EH (cell line): ENCODE data around the gene CEMIP.

ENCODE experiments used
- DNase-seq: peaks from one replicate; pipeline ENCODE4 v3.0.0-alpha.2; 2015; ENCODE audit warnings: low read depth

CEMIP gene, protein sequence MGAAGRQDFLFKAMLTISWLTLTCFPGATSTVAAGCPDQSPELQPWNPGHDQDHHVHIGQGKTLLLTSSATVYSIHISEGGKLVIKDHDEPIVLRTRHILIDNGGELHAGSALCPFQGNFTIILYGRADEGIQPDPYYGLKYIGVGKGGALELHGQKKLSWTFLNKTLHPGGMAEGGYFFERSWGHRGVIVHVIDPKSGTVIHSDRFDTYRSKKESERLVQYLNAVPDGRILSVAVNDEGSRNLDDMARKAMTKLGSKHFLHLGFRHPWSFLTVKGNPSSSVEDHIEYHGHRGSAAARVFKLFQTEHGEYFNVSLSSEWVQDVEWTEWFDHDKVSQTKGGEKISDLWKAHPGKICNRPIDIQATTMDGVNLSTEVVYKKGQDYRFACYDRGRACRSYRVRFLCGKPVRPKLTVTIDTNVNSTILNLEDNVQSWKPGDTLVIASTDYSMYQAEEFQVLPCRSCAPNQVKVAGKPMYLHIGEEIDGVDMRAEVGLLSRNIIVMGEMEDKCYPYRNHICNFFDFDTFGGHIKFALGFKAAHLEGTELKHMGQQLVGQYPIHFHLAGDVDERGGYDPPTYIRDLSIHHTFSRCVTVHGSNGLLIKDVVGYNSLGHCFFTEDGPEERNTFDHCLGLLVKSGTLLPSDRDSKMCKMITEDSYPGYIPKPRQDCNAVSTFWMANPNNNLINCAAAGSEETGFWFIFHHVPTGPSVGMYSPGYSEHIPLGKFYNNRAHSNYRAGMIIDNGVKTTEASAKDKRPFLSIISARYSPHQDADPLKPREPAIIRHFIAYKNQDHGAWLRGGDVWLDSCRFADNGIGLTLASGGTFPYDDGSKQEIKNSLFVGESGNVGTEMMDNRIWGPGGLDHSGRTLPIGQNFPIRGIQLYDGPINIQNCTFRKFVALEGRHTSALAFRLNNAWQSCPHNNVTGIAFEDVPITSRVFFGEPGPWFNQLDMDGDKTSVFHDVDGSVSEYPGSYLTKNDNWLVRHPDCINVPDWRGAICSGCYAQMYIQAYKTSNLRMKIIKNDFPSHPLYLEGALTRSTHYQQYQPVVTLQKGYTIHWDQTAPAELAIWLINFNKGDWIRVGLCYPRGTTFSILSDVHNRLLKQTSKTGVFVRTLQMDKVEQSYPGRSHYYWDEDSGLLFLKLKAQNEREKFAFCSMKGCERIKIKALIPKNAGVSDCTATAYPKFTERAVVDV (N-terminal part only)

DNA sequence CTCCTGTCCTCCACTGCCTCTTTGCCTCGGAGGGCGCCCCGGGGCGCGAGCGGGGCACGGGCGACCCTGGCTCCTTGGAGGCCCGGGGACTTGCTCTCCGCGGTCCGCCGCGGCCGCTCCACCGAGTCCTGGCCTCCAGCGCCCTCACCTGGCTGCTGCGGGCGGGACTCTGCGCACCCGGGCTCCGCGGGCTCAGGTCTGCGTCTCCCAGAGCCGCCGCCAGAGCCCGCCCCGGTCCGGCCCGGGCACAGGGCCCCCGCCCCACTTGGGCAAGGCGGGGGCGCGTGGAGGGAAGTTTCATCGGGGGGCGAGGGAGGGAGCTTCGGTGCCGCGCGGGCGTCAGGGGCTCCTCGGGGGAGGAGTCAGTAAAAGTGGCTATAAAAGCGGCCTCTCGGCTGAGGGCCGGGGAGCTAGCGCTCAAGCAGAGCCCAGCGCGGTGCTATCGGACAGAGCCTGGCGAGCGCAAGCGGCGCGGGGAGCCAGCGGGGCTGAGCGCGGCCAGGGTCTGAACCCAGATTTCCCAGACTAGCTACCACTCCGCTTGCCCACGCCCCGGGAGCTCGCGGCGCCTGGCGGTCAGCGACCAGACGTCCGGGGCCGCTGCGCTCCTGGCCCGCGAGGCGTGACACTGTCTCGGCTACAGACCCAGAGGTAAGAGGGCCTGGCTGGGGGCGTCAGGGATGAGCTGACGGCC lies at the start of gene CEMIP:
Gene CEMIP, plus strand, starts transcription at position 407 of the 694 bp plus-strand sequence. CDS start 94,510 bp downstream, outside the sequence.
- peak; percentile 85 for DNase-seq

DNA sequence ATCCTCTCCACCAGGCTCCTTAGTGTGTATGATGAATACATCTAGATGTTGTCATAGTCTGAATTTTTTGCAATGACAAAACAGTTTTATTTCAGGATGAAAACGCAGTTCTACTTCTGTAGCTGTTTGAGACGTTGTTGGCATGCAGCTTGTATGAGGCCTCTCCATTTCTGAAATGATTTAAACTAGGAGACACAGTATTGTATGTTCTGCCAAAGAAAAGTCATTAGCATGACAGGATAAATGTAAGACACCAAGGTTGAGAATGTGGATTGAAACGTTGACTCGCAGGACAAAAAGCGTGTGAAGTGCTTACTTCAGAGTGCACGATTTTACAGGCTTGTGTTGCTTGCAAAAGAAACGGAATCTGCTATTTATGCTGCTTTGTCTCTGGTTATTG lies 48.8 kb upstream of the CEMIP start:
- DNase-seq = no peak

DNA sequence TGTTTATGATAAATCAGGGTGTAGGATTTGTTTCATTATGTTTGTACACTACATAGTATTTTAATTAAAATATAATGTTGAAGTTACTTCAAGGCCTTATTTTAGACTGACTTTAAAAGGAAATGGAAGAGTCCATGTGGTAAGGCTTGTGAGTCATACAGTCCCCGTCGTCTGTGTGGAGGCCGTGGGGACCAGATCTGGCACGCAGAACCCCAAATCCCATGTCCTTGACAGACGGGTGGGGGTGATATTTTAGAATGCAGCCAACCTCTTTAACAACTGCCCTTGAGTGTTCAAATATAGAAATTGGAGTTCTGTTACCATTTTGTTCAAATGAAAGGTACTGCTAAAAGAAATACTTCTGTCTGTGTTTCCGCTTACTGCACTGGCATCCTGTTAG lies 48.2 kb upstream of the CEMIP start:
- peak; percentile 30 for DNase-seq

DNA sequence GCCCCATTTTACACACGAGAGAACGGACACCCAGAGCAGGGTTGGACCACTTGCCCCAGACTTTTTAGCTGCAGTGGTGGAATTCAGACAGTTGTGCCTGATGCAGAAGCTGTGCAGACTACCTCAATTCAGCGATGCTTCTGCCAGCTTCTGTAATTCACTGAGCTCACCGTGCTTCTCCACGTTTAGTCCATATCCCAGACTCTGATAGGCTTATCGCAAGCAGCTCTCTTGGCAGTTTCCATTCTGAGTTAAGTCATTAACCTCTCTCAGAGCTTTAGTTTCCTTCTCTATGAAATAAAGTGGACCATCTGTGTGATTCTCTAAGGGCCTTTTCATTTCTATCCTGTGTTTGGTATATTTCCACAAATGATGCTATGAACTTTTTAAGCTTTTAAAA lies 47.0 kb upstream of the CEMIP start:
- no peak for DNase-seq

DNA sequence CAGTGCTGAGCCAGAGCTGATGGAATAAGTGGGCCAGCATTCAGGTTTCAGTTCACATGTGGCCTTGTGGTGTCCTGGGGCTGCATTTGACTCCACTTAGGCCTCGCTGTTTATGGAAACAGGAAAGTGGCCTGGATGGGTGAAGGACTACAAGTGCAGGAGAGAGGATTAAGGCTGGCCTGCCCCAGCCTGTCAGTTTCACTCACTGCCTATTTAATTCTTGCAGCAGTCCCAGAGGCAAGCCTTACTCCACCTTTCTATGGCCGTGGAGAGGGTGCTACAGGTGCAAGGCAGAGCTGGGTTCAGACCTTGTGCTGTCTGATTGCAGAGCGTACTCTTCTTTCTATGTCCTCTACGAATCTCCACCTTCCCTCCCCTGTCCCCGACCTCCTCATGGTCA lies 46.4 kb upstream of the CEMIP start:
- no peak for DNase-seq

DNA sequence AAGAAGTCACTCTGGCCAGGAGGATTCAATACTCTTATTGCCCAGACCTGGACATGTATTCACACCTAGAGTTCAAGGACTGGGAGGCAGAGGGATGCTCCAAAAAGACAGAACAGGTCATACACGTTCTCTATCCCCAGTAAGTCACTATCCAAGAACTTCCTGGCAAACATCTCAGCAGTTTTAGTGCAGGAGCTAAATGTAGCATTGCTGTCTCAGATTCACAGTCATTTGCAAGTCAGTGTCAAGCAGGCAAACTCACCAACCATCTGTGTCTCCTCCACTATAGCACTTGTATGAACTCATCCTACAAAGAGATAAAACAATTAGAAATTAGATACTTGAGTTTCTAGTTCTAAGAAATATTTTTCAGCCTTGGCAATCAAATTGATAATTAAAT lies 45.7 kb upstream of the CEMIP start:
- DNase-seq = no peak

DNA sequence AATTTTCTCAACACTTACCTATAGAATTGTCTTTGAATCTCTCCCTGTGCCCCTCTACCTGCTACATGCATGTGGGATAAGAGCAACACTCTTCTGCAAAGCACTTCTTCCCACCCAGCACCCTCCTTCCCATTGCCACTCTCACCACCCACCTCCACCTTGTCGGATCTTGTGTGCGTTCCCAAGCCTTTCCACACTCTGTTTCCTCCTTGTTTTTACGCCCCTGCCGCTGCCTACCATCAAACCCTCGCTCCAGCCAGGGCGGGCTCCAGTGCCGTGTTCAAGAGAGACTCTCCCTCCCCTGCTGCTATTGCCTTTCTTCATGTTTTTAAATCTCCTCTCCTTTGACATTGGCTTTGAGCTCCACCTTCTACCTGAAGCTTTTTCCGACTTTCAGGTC lies 43.8 kb upstream of the CEMIP start:
- DNase-seq = no peak

DNA sequence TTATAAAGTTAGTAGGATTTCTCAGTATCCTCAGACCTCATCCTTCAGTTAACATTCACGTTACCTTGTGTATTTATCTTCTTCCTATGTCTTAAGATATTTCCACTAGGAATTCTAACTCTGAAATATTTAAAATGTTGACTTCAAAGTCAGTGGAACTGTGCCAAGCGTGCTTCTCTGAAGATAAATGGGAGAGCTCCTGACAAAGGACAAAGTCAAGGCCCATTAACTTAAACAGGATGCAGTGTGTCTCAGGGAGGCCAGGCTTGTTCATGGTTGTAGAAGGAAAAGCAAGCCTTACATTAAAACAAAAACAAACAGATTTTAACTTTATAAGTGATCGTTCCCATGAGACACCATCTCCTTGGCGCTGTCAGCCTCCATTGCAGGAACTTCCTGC lies 42.6 kb upstream of the CEMIP start:
- DNase-seq = no peak

DNA sequence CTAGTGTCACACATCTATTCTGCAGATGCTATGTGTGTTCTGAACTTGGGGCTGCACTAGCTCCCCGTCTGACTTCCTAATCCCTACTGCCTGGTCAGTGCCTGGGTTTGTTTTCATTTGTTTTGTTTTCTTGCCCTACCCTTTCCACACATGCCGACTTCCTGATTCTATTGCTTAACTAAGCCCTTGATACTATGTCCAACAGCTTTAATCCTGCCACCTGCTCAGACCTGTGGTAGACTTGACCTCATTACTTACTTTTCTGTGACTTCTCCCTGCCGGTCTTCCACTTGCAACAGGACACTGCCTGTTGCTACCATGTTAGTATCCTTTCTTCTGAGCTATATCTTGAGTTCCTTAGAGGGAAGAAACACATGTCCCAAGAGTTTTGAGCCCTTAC lies 39.3 kb upstream of the CEMIP start:
- no peak for DNase-seq

DNA sequence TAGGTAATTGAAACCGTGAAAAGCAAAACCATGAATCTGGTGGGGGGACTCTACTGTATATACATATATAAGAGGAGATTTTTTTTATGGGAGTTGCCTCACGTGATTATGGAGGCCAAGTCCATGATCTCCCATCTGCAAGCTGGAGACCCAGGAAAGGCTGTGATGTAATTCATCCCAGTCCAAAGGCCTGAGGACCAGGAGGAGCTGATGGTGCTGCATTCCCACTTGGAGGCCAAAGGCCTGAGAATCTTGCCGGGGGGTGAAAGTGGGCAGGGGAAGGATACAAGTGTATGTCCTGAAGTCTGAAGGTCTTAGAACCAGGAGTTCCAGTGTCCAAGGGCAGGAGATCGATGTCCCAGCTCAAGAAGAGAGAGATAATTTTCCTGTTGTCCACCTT lies 37.1 kb upstream of the CEMIP start:
- no peak for DNase-seq

DNA sequence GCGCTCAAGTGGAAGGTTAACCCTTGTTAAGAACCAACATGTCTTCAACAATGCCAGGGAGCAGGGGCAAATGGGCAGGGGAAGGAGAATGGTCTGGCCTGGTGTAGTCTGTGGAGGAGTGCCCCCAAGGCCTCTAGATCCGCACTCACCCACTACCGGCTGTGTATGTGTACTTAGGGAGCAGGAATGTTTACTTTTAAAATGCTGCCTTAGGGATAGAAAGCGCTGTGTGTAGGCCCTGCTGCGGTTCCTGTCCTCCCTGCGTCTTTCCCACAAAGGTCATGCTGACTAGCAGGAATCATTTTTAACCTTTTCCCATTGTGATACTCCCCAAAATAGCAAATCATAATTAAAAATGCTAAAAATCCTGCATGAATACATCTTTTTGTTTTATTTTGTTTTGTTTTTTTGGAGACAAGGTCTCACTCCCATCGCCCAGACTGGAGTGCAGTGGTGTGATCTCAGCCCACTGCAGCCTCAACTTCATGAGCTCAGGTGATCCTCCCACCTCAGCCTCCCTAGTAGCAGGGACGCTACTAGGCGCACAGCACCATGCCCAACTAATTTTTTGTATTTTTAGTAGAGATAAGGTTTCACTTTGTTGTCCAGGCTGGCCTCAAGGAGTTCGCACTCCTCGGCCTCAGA lies 35.9 kb upstream of the CEMIP start:
- DNase-seq = peak; percentile 79

DNA sequence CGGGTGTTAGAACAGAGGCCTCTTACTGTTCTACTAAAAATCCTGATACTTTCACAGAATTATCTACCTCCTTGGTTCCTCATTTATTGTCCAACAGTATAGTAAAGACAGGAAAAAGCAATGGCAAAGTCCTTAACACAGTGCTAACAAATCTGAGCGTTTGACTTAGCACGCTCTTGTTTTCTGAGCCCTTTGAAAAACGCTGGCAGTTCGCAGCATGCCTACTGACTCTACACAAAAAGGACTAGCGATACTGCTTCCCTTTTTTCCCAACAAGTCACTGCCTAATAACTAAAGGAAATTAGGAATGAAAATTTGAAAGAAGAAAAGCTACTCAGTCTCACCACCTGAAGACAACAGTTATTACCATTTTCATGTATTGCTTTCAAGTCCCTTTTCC lies 34.8 kb upstream of the CEMIP start:
- DNase-seq = no peak

DNA sequence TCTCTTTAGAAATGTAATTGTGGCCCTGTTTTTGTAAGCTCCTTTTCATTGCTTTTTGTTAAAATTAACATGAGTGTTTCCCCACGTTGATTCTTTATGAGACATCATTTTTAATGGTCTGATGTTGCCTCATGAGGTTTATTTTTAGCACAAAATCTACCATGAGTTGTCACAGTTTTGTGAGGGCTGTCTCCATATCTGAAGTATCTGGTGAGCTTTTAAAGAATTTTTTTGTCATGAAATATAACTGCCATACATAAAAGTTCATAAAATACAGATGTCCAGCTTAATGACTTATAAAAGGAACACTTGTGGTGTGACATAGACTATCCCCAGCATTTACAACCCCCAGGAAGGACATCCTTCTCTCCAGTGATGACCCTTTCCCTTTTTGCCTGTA lies 34.3 kb upstream of the CEMIP start:
- peak; percentile 91 for DNase-seq

DNA sequence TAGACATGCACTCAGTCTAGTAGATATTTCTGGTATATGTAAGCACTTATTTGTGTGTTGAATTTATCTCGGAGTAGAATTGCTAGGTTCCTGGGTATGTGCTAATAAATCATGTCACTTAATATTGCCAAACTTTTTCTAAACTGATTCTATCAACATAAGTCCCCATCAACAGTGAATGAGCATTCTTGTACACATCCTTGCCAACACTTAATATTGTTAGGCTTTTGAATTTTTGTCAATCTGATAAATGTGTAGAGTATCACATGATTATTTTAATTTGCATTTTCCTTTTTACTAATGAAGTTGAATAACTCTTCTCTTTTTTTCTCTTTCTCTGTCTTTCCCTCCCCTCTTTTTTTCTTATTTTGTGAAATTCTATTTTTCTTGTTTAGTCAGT lies 33.3 kb upstream of the CEMIP start:
- DNase-seq = no peak

DNA sequence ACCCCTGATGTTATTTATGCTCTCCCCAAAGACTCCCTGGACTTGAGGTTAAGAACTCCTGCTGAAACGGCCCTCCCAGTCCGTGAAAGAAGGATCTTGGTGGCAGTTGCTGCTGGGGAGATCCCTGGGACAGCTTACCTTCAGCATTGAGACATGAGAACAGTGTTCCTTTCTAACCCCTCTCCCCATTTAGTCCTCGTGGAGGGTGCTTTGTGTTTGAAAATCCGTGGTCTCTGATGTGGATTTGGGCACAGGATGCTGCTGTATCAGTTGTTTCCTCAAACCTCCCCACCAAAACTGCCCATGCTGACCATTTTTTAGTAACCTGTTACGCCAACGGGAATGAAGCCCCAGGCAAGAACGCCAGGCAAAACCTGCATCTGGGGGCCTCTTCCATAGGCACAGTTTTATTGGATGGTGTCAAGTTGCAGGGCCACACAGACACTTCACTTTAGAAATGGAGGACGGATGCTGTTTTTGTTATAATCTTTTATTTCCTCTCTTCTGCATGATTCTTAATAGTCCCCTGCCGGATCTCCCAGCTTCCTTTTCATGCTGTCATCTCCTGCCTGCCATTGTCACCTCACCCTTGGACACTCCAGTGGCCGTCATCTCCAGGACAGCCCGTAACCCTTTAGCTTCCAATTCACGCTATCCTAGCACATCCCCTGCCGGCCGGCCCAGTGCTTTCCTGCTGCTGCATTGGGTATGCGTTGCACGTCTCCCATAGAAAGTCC lies 31.7 kb upstream of the CEMIP start:
- DNase-seq = no peak

DNA sequence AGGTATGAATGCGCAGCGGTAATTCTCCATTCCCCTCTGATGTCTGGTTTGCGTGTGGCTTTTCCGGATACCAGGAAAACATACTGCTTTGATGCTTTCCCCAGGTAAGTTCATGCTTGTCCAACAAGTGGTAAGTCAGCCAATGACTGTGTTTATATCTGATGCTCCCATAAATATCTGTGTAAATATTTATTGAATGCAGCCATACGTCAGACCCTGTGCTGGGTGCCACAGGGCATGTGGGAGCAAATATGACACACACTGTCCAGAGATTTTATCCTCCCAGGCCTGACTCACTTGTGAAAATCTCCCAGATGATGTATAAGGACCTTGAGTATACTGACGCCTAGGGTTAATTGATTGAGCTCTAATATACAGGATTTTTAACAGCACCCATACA lies 29.6 kb upstream of the CEMIP start:
- peak; percentile 80 for DNase-seq

DNA sequence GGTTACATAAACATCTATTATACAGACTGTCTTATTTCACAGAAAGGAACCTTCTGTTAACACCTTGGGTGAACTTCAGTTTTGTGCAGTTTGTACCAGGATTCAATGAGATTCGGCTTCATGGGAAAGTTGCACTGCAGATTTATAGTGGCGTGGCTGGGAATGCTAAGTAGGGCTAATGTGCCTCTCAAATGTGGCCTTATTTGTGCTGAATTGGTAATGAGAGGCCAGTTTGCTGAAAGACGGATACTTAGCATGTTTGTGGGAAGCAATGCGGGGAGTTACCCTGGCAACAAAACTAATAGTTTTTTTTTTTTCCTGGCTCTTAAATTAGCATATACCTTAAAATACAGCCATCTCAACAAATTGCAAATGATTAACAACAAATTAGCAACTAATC lies 28.6 kb upstream of the CEMIP start:
- DNase-seq = no peak

DNA sequence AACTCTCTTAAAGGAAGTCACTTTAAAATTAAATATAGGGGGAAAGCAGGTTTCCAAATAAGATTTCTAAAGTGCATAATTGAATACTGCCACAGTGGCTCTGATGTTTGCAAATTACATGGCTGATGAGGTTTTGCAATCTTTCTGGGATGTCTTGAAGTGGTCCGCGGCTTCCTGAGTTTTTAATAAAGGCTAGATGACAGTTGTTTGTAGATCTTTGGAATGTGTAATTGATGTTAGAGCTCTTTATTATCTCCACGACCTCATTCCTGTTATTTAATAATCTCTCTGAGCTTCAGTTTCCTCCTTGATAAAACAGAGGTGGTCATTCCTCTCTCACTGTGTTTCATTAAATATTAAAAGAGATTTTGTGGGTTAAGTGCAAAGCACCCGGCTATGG lies 27.0 kb upstream of the CEMIP start:
- no peak for DNase-seq

DNA sequence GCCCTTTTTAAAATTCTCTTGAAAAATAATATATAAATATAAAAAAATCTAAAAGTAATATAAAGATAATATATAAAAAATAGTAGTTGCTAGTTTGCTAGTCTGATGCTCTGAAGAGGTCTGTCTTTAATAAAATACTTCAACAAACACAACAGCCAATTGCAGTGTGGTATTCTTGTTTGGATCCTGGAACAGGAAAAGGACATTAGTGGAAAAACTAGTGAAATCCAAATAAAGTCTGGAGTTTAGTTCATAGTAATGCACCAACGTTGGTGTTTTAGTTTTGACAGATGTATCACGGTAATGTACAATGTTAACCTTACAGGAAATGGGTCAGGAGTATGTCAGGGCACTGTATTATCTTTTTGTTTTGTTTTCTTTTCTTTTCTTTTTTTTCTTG lies 26.0 kb upstream of the CEMIP start:
- no peak for DNase-seq

DNA sequence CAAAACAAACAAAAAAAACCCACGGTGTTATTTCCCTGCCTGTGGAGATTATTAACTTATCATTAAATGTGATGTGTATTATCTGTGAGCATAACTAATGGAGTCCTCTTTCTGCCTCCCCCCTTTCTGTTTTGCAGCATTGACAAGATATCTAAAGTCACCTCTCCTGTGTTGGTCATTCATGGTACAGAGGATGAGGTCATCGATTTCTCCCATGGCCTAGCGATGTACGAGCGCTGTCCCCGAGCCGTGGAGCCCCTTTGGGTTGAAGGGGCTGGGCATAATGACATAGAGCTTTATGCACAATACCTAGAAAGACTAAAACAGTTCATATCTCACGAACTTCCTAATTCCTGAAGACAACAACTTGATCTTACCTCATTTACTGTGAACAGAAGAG lies 25.2 kb upstream of the CEMIP start:
- DNase-seq = no peak

DNA sequence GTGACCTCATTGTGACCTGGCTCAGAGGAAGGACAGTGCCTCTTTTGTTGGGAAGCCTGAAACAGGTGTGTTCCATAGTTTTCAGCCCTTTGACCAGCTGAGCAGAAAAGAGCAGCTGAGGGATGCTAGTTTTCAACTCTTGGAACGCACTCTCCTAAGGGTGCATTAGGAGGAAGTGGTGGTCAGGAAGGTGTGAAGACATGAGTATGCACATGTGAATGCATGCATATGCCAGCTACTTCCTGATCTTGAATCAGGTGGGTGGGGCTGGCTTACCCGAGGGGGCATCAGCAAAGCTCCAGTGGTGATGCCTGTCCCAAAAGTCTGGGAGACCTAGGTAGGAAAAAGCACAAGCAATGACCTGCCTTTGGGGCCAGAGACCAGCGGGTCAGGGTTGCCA lies 23.3 kb upstream of the CEMIP start:
- DNase-seq = no peak
